ENCODE measurements around the gene THRB.

GRCh38 chr3:24502690-24503089, 8.0 kb upstream of the THRB start:
- TF ChIP-seq CTCF (conservative IDR thresholded peaks at IDR 0.05): no peak
- TF ChIP-seq EZH2 (IDR thresholded peaks at IDR 0.05; ENCODE audit: low read depth): no peak
